HG02943 (cell line): ENCODE results near the gene PCDHB12.
"Not testable (repeated sequence)": the region's sequence is repeated elsewhere in the genome, so short reads cannot be mapped to it uniquely, and the experiment has no call there.

Experiments
- ATAC-seq: cut with Tn5 transposase; IDR thresholded peaks from one replicate; pipeline ENCODE4 v1.9.1; 2021; ENCODE audit warnings: mild to moderate bottlenecking, low read depth, moderate library complexity; ENCODE audit not compliant: unreplicated experiment

PCDHB12 gene

GRCh38 chr5:141201646-141202045 lies 6.9 kb upstream of the PCDHB12 start:
- not testable (repeated sequence) for ATAC-seq

GRCh38 chr5:141210281-141210680 lies 1.8 kb downstream of the PCDHB12 start:
- ATAC-seq, result not testable (repeated sequence)

- ATAC-seq, result not testable (repeated sequence)
These were observed 2.3 kb downstream of the PCDHB12 start for GRCh38 chr5:141210849-141211248.

- ATAC-seq, result not testable (repeated sequence)
These were observed 5.3 kb downstream of the PCDHB12 start, which contains the start of gene PCDHB13 for GRCh38 chr5:141213656-141214339. TSS of gene PCDHB13 (plus strand) at chr5:141213919. CDS start at chr5:141214124, 205 bp downstream.

GRCh38 chr5:141214583-141214982 lies 6.1 kb downstream of the PCDHB12 start:
- ATAC-seq, result not testable (repeated sequence)

GRCh38 chr5:141215504-141215903 lies 7.0 kb downstream of the PCDHB12 start:
- ATAC-seq, result not testable (repeated sequence)

- not testable (repeated sequence) for ATAC-seq
These were observed 7.5 kb downstream of the PCDHB12 start for GRCh38 chr5:141216035-141216434.

GRCh38 chr5:141223112-141223783 lies 14.7 kb downstream of the PCDHB12 start, which contains the start of gene PCDHB14:
TSS of gene PCDHB14 (plus strand) at chr5:141223343. CDS start at chr5:141223506, 163 bp downstream.
- ATAC-seq, result no peak

- not testable (repeated sequence) for ATAC-seq
These were observed 16.3 kb downstream of the PCDHB12 start for GRCh38 chr5:141224844-141225243.

- ATAC-seq, result not testable (repeated sequence)
These were observed 16.9 kb downstream of the PCDHB12 start for GRCh38 chr5:141225421-141225820.

GRCh38 chr5:141234109-141234667 lies 25.7 kb downstream of the PCDHB12 start:
- ATAC-seq, result no peak

GRCh38 chr5:141235922-141236321 lies 27.4 kb downstream of the PCDHB12 start:
- not testable (repeated sequence) for ATAC-seq

- no peak for ATAC-seq
These were observed 28.2 kb downstream of the PCDHB12 start for GRCh38 chr5:141236516-141237313.

GRCh38 chr5:141241496-141241895 lies 33.0 kb downstream of the PCDHB12 start:
- ATAC-seq, result no peak

GRCh38 chr5:141245250-141245717 lies 36.8 kb downstream of the PCDHB12 start, which contains the start of gene PCDHB15:
TSS of gene PCDHB15 (plus strand) at chr5:141245395. CDS start at chr5:141245579, 184 bp downstream.
- ATAC-seq, result no peak

GRCh38 chr5:141246971-141247370 lies 38.5 kb downstream of the PCDHB12 start:
- not testable (repeated sequence) for ATAC-seq

- not testable (repeated sequence) for ATAC-seq
These were observed 38.9 kb downstream of the PCDHB12 start for GRCh38 chr5:141247434-141247833.

- no peak for ATAC-seq
These were observed 42.1 kb downstream of the PCDHB12 start for GRCh38 chr5:141250576-141250975.

GRCh38 chr5:141258464-141258863 lies 49.9 kb downstream of the PCDHB12 start:
- ATAC-seq, result no peak

GRCh38 chr5:141258948-141259347 lies 50.4 kb downstream of the PCDHB12 start:
- ATAC-seq, result no peak
